ENCODE results near the gene SELENOO. TPM values are rescaled to one million over a fixed set of nuclear protein-coding genes. Genes with fewer than 3 reads are reported as not detected.

Gene SELENOO
- total RNA-seq, 1 experiment from 2014 or later = 27.0 TPM

DNA sequence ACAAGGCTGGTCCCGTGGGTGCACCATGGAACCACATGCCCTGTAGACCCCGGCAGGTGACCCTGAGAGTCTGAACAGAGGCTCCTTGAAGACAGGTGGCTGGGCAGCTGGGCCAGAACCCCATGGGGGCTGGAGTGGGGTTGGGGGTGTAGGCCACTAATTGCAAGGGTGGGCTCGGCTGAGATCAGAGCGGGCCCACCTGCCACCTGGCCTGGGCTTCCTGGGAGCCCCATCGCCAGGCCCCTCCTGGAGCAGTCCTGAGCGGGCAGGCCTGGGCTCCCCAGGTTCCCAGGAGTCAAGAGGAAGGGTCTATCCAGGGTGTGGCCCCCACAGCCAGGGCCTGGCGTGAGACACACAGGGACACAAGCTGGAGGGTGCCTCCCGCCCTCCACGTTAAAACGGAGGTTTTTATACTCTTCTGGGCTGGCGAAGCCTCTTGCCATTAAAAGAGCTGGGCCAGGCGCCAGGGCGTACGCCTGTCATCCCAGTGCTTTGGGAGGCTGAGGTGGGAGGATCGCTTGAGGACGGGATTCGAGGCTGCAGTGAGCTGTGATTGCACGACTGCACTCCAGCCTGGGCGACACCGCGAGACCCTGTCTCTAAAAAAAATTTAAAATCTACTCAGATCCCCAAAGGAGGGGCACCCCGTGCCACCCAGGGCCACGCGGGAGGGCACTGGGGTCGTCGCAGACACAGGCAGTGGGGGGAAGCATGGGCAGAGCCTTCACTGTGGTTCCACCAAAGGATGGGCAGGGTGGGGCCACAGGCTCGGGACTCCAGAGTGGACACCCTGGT, 19.9 kb upstream of the SELENOO start (continued):
- no peak for TF ChIP-seq GRHL2 (CRISPR knock-in tag; IDR thresholded peaks at IDR 0.05; ENCODE audit: insufficient replicate concordance, severe bottlenecking)
- TF ChIP-seq, protein P1, sequence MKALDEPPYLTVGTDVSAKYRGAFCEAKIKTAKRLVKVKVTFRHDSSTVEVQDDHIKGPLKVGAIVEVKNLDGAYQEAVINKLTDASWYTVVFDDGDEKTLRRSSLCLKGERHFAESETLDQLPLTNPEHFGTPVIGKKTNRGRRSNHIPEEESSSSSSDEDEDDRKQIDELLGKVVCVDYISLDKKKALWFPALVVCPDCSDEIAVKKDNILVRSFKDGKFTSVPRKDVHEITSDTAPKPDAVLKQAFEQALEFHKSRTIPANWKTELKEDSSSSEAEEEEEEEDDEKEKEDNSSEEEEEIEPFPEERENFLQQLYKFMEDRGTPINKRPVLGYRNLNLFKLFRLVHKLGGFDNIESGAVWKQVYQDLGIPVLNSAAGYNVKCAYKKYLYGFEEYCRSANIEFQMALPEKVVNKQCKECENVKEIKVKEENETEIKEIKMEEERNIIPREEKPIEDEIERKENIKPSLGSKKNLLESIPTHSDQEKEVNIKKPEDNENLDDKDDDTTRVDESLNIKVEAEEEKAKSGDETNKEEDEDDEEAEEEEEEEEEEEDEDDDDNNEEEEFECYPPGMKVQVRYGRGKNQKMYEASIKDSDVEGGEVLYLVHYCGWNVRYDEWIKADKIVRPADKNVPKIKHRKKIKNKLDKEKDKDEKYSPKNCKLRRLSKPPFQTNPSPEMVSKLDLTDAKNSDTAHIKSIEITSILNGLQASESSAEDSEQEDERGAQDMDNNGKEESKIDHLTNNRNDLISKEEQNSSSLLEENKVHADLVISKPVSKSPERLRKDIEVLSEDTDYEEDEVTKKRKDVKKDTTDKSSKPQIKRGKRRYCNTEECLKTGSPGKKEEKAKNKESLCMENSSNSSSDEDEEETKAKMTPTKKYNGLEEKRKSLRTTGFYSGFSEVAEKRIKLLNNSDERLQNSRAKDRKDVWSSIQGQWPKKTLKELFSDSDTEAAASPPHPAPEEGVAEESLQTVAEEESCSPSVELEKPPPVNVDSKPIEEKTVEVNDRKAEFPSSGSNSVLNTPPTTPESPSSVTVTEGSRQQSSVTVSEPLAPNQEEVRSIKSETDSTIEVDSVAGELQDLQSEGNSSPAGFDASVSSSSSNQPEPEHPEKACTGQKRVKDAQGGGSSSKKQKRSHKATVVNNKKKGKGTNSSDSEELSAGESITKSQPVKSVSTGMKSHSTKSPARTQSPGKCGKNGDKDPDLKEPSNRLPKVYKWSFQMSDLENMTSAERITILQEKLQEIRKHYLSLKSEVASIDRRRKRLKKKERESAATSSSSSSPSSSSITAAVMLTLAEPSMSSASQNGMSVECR (CRISPR knock-in tag; IDR thresholded peaks at IDR 0.05; ENCODE audit: borderline replicate concordance) = no peak
- TF ChIP-seq RELA (CRISPR knock-in tag; IDR thresholded peaks at IDR 0.05; ENCODE audit: borderline replicate concordance) = no peak

DNA sequence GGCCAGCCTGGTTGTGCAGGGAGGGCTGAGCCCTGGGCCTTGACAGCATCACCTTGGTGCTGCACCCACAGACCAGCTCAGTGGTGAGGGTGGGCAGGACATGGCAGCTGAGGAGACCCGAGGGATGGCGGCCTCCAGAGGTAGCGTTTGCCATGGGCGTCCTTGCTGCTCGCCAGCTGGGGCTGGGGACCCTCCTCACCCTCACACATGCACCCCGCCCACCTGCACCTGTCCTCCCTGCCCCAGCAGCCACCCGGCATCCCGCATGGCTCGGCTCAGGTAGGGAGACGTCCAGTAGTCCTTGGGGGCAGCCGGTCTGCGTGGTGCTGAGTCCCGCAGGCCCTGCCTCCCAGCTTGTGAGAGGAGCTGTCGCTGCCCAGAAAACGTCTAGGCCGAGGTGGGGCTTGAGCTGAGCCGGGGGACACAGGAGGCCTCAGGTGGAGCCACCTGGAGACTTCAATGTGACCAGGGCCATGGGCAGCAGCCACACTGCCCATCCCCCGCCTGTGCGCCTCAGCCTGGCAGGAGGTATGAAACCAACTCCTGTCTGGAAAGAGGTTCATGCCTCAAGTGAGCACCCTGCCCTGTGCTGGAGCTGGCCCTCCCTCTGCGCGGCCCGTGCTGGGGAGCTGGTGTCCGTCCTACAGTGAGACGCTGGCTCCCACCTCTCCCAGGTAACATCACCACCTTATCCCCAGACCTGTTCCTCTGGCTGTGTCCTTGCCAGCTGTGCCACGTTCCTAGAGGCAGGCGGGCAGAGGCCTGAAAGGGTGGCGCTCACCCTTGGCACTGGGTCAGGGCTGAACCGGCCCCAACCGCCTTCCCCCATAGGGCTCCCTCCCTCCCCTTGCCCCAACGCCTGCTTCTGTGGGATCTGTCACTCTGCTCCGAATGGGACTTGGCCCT, 18.4 kb upstream of the SELENOO start:
- TF ChIP-seq, protein P2, sequence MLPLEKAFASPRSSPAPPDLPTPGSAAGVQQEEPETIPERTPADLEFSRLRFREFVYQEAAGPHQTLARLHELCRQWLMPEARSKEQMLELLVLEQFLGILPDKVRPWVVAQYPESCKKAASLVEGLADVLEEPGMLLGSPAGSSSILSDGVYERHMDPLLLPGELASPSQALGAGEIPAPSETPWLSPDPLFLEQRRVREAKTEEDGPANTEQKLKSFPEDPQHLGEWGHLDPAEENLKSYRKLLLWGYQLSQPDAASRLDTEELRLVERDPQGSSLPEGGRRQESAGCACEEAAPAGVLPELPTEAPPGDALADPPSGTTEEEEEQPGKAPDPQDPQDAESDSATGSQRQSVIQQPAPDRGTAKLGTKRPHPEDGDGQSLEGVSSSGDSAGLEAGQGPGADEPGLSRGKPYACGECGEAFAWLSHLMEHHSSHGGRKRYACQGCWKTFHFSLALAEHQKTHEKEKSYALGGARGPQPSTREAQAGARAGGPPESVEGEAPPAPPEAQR (CRISPR knock-in tag; IDR thresholded peaks at IDR 0.05) = no peak
- no peak for TF ChIP-seq ZNF121 (CRISPR knock-in tag; IDR thresholded peaks at IDR 0.05)
- TF ChIP-seq, protein P3, sequence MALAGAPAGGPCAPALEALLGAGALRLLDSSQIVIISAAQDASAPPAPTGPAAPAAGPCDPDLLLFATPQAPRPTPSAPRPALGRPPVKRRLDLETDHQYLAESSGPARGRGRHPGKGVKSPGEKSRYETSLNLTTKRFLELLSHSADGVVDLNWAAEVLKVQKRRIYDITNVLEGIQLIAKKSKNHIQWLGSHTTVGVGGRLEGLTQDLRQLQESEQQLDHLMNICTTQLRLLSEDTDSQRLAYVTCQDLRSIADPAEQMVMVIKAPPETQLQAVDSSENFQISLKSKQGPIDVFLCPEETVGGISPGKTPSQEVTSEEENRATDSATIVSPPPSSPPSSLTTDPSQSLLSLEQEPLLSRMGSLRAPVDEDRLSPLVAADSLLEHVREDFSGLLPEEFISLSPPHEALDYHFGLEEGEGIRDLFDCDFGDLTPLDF (CRISPR knock-in tag; IDR thresholded peaks at IDR 0.05) = no peak
- no peak for TF ChIP-seq ESRRA (CRISPR knock-in tag; IDR thresholded peaks at IDR 0.05; ENCODE audit: borderline replicate concordance)
- TF ChIP-seq ZNF219 (CRISPR knock-in tag; IDR thresholded peaks at IDR 0.05; ENCODE audit: borderline replicate concordance) = no peak
- ATAC-seq = no peak
- Mint-ChIP-seq H3K27ac (no peak overlapping the region), H3K36me3 (no peaks in the 10 kb centered on the region), H3K4me1 (peaks cover 6% of the 10 kb centered on the region), H3K4me3 (no peak overlapping the region), H3K9me3 (no peaks in the 10 kb centered on the region), H3K27me3 (ENCODE audit: low read depth) (no peaks in the 10 kb centered on the region; the same call in 1 of the 2 replicates)
- DNase-seq (ENCODE audit: low spot score) = no peak
- ChIA-PET CTCF (interaction anchor here (2.2 kb wide), 1 partner anchor 8 kb away, joined by 7 read pairs; no protein-coding TSS in a partner anchor), POLR2A (no interaction called here)

DNA sequence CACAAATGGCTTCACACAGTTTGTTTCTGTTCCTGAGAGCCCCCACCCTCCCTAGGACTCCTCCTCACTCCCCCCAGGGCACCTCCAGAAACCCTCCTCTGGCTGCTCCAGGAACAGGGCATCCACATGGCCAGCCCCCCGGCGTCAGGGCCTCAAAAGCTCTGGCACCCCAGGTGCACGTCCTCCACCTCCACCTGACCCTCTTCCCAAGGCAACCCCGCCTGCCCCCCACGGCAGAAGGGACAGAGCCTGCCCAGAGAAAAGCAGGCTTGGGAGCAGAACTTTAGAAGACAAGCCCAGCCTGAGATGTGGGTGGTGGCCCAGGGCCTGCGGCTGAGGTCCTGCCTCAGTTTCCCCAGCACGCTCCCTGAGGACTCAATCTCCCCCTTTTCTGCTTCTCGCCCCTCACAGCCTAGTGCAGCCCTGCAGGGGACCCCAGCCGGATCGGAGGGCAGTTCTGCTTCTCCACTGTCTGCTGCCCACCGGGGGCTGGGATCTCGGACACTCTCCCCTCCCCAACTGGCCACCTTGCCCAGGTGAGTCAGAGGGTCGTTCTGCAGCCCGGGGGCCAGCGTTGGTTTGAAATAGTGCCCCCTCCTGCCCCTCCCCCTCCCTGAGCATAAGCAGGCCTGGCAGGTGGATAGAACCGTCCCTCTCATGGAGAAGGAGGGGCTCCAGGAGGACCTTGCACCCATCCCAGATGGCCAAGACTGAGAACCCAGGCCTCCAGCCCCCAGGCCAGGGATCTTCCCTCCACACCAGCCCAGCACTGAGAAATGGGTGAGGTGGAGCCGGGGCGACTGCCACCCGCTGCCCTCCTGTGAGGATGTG, 17.5 kb upstream of the SELENOO start:
- POLR2A ChIA-PET = no interaction called here
- Mint-ChIP-seq H3K4me1 (peaks cover 6% of the 10 kb centered on the region), H3K4me3 (no peak overlapping the region; the same call in 1 of the 2 replicates), H3K27ac (no peak overlapping the region), H3K9me3 (no peaks in the 10 kb centered on the region), H3K36me3 (no peaks in the 10 kb centered on the region), H3K27me3 (ENCODE audit: low read depth) (no peaks in the 10 kb centered on the region; the same call in 1 of the 2 replicates)
- DNase-seq (ENCODE audit: low spot score) (no peak), ATAC-seq (no peak)
- CTCF ChIA-PET = interaction anchor here (1.2 to 1.6 kb wide), 4 partner anchors 23 to 416 kb away, joined by 4 to 5 read pairs (median 5); no protein-coding TSS in a partner anchor
- no peak for TF ChIP-seq MYBL2 (CRISPR knock-in tag; IDR thresholded peaks at IDR 0.05)
- TF ChIP-seq RELA (CRISPR knock-in tag; IDR thresholded peaks at IDR 0.05; ENCODE audit: borderline replicate concordance) = no peak
- TF ChIP-seq, protein P4, sequence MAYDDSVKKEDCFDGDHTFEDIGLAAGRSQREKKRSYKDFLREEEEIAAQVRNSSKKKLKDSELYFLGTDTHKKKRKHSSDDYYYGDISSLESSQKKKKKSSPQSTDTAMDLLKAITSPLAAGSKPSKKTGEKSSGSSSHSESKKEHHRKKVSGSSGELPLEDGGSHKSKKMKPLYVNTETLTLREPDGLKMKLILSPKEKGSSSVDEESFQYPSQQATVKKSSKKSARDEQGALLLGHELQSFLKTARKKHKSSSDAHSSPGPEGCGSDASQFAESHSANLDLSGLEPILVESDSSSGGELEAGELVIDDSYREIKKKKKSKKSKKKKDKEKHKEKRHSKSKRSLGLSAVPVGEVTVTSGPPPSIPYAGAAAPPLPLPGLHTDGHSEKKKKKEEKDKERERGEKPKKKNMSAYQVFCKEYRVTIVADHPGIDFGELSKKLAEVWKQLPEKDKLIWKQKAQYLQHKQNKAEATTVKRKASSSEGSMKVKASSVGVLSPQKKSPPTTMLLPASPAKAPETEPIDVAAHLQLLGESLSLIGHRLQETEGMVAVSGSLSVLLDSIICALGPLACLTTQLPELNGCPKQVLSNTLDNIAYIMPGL (CRISPR knock-in tag; IDR thresholded peaks at IDR 0.05) = no peak
- TF ChIP-seq JUN (CRISPR knock-in tag; IDR thresholded peaks at IDR 0.05) = no peak
- no peak for TF ChIP-seq FOXK1 (CRISPR knock-in tag; IDR thresholded peaks at IDR 0.05)
- TF ChIP-seq, protein P5, sequence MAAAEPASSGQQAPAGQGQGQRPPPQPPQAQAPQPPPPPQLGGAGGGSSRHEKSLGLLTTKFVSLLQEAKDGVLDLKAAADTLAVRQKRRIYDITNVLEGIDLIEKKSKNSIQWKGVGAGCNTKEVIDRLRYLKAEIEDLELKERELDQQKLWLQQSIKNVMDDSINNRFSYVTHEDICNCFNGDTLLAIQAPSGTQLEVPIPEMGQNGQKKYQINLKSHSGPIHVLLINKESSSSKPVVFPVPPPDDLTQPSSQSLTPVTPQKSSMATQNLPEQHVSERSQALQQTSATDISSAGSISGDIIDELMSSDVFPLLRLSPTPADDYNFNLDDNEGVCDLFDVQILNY (CRISPR knock-in tag; IDR thresholded peaks at IDR 0.05) = no peak
- no peak for TF ChIP-seq ATF1 (CRISPR knock-in tag; IDR thresholded peaks at IDR 0.05)

Measured in WTC11 (cell line).